Stimulated activated CD8-positive, alpha-beta memory T cell treated with anti-CD3 and anti-CD28 coated beads, Interleukin-7, amount 100 ng/mL, for 48 hours (primary cell): Measurements from ENCODE around the gene OSGEPL1.
"Not testable (repeated sequence)": the region's sequence is repeated elsewhere in the genome, so short reads cannot be mapped to it uniquely, and the experiment has no call there.

ENCODE experiments used
- DNase-seq, 2 donors: peaks; one replicate each; pipeline ENCODE4 v3.0.0-alpha.2; 2020; ENCODE audit warnings: low read depth in 1 of 2; ENCODE audit errors: extremely low read depth in 1 of 2

The OSGEPL1 gene

GRCh38 chr2:189762551-189763298, at the start of gene OSGEPL1:
Gene OSGEPL1 (minus strand): TSS chr2:189762792. CDS start chr2:189761640, 1,152 bp downstream.
- DNase-seq: peak; percentile 83 to 92

GRCh38 chr2:189803431-189803830, 40.8 kb upstream of the OSGEPL1 start:
- DNase-seq: no peak

GRCh38 chr2:189802396-189802912, 39.9 kb upstream of the OSGEPL1 start:
- DNase-seq: no peak

- no peak for DNase-seq
Measured at GRCh38 chr2:189799531-189799930, 36.9 kb upstream of the OSGEPL1 start.

GRCh38 chr2:189799030-189799331, 36.4 kb upstream of the OSGEPL1 start:
- no peak for DNase-seq

- DNase-seq: no peak
Measured at GRCh38 chr2:189798312-189799029, 35.9 kb upstream of the OSGEPL1 start.

GRCh38 chr2:189797902-189798301, 35.3 kb upstream of the OSGEPL1 start:
- no peak for DNase-seq

GRCh38 chr2:189794310-189794709, 31.7 kb upstream of the OSGEPL1 start:
- DNase-seq: no peak

GRCh38 chr2:189791338-189792042, 28.9 kb upstream of the OSGEPL1 start:
- no peak for DNase-seq

GRCh38 chr2:189783927-189784867, 21.6 kb upstream of the OSGEPL1 start, which contains the start of the genes ORMDL1 and PMS1:
Gene ORMDL1 (minus strand): TSS chr2:189784339. CDS start chr2:189782595, 1,744 bp downstream.
Gene PMS1 (plus strand): TSS chr2:189784450. CDS start chr2:189791810, 7,360 bp downstream.
- DNase-seq: peak; percentile 88 to 90

- DNase-seq: no peak
Measured at GRCh38 chr2:189783451-189783926, 20.9 kb upstream of the OSGEPL1 start.

- no peak for DNase-seq
Measured at GRCh38 chr2:189782221-189782671, 19.7 kb upstream of the OSGEPL1 start.

GRCh38 chr2:189772212-189772611, 9.6 kb upstream of the OSGEPL1 start:
- DNase-seq: no peak

GRCh38 chr2:189770590-189771322, 8.2 kb upstream of the OSGEPL1 start:
- DNase-seq: no peak

GRCh38 chr2:189763908-189764661, 1.5 kb upstream of the OSGEPL1 start:
- DNase-seq: no peak

GRCh38 chr2:189762229-189762550, 402 bp downstream of the OSGEPL1 start:
- no peak for DNase-seq

- not testable (repeated sequence) for DNase-seq
Measured at GRCh38 chr2:189760154-189760553, 2.4 kb downstream of the OSGEPL1 start.

- DNase-seq: no peak
Measured at GRCh38 chr2:189756311-189756952, 6.2 kb downstream of the OSGEPL1 start.
